HepG2 (cell line): ENCODE data around the gene MED12L. TPM values are rescaled to one million over a fixed set of nuclear protein-coding genes. Genes with fewer than 3 reads are reported as not detected.
A peak's percentile ranks its signal among the peaks of the same experiment; 100 is the strongest.

Experiments
- POLR2AphosphoS2 ChIP-seq: IDR thresholded peaks from 2 replicates; pipeline ENCODE4 v1.6.1; 2011; ENCODE audit warnings: low read depth, low read length, improper control_type of control experiment
- RXRB ChIP-seq: IDR thresholded peaks from 2 replicates; pipeline ENCODE4 v1.6.1; 2016; ENCODE audit warnings: borderline replicate concordance, missing genetic modification reagents, missing compliant biosample characterization
- ZFX ChIP-seq: sonication (generic); formaldehyde crosslinking; IDR thresholded peaks from 2 replicates; pipeline ENCODE4 v1.4.0; 2020; ENCODE audit warnings: mild to moderate bottlenecking, low read depth, missing genetic modification reagents, moderate library complexity
- ZMYM4 ChIP-seq: sonication (generic); formaldehyde crosslinking; IDR thresholded peaks from 2 replicates; pipeline ENCODE4 v1.8.1; 2023; ENCODE audit warnings: mild to moderate bottlenecking, missing genetic modification reagents
- ZNF713 ChIP-seq: sonication (generic); formaldehyde crosslinking; IDR thresholded peaks from 2 replicates; pipeline ENCODE4 v1.4.0; 2020; ENCODE audit warnings: mild to moderate bottlenecking, missing genetic modification reagents
- polyA plus RNA-seq, 8 experiments: library from polyadenylated mRNA; depleted of rRNA in 3 of 8; stranded (reverse) in 7 of 8; unstranded in 1 of 8; fragments of >200 nt; fragmentation: Illumina TruSeq in 4 of 8; extraction: Trizol in 4 of 8; gene quantifications; 2 replicates each; pipeline versions ENCODE4 v1.2.1 to v1.2.3, GENCODE V29; 2011 to 2016; ENCODE audit warnings: low read depth in 4 of 8, missing spikeins in 1 of 8, mixed read lengths in 1 of 8; ENCODE audit not compliant: insufficient read depth in 1 of 8
- total RNA-seq, 5 experiments: library from RNA; depleted of rRNA; stranded (reverse); fragments of >200 nt; fragmentation: Illumina TruSeq; extraction: Trizol; gene quantifications; 2 replicates each; pipeline ENCODE4 v1.2.3, GENCODE V29; 2016; ENCODE audit warnings: low read depth in 1 of 5
- TF ChIP-seq, protein P1 (sequence below): sonication (generic); formaldehyde crosslinking; IDR thresholded peaks from 2 replicates; pipeline ENCODE4 v1.4.0; 2020; ENCODE audit warnings: missing genetic modification reagents, borderline replicate concordance
- TF ChIP-seq, protein P2 (sequence below): sonication (generic); formaldehyde crosslinking; IDR thresholded peaks from 2 replicates; pipeline ENCODE4 v1.4.0; 2020; ENCODE audit warnings: missing genetic modification reagents
- TF ChIP-seq, protein P3 (sequence below): sonication (generic); formaldehyde crosslinking; IDR thresholded peaks from 2 replicates; pipeline ENCODE4 v1.8.0; 2022; ENCODE audit warnings: low read depth, missing genetic modification reagents
- TF ChIP-seq, protein P4 (sequence below), 2 experiments: IDR thresholded peaks; 2 replicates each; pipeline ENCODE4 v1.6.1; 2011 to 2012; ENCODE audit warnings: low read length in 2 of 2, borderline replicate concordance in 1 of 2, low read depth in 1 of 2, mild to moderate bottlenecking in 1 of 2, moderate library complexity in 1 of 2
- TF ChIP-seq, protein P5 (sequence below): sonication (generic); formaldehyde crosslinking; IDR thresholded peaks from 2 replicates; pipeline ENCODE4 v1.5.0; 2020; ENCODE audit warnings: missing genetic modification reagents
- TF ChIP-seq, protein P6 (sequence below): sonication (generic); formaldehyde crosslinking; IDR thresholded peaks from 2 replicates; pipeline ENCODE4 v1.9.0; 2021; ENCODE audit warnings: missing genetic modification reagents, mild to moderate bottlenecking, borderline replicate concordance

The MED12L gene
- total and polyA plus RNA-seq, 2 of the 13 experiments (the other 11 are each of a cell fraction or from before 2014, with no cell fraction given) = 0.07 to 0.64 TPM

DNA sequence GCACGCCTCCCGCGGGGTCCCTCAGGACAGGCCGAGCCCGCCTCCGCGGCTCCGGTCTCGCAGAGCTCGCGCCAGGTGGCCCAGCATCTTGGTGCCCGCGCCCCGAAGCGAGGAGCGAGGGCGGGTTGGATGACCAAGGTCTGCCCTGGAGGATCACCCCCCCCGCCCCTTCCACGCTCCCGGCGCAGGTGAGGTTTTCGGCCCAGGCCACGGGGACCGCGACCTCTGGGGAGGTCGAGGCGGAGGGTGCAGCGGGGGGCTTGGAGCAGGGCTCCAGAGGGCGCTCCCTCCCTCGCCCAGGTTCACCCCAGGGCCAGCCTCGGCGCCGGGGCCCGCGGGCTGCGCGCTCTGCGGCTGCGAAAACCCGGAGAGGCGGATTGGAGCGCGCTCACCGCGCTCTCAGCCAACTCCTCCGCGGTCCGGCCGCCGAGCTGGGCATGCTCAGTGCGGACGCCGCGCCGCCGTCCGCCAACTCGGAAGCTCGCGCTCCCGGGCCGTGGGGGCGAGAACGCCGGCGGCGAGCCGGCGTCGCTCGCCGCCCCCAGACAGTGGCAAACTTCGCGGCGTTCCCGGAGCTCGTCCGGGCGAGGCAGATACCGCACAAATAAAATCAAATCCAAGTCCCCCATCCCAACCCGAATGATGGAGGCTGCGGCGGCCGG is at the start of gene MED12L (continued):
- TF ChIP-seq, protein P1, sequence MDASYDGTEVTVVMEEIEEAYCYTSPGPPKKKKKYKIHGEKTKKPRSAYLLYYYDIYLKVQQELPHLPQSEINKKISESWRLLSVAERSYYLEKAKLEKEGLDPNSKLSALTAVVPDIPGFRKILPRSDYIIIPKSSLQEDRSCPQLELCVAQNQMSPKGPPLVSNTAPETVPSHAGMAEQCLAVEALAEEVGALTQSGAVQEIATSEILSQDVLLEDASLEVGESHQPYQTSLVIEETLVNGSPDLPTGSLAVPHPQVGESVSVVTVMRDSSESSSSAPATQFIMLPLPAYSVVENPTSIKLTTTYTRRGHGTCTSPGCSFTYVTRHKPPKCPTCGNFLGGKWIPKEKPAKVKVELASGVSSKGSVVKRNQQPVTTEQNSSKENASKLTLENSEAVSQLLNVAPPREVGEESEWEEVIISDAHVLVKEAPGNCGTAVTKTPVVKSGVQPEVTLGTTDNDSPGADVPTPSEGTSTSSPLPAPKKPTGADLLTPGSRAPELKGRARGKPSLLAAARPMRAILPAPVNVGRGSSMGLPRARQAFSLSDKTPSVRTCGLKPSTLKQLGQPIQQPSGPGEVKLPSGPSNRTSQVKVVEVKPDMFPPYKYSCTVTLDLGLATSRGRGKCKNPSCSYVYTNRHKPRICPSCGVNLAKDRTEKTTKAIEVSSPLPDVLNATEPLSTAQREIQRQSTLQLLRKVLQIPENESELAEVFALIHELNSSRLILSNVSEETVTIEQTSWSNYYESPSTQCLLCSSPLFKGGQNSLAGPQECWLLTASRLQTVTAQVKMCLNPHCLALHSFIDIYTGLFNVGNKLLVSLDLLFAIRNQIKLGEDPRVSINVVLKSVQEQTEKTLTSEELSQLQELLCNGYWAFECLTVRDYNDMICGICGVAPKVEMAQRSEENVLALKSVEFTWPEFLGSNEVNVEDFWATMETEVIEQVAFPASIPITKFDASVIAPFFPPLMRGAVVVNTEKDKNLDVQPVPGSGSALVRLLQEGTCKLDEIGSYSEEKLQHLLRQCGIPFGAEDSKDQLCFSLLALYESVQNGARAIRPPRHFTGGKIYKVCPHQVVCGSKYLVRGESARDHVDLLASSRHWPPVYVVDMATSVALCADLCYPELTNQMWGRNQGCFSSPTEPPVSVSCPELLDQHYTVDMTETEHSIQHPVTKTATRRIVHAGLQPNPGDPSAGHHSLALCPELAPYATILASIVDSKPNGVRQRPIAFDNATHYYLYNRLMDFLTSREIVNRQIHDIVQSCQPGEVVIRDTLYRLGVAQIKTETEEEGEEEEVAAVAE (CRISPR knock-in tag) = no peak
- TF ChIP-seq RXRB (CRISPR knock-in tag) = peak; percentile 24; the same call in 1 of the 2 replicates
- TF ChIP-seq, protein P2, sequence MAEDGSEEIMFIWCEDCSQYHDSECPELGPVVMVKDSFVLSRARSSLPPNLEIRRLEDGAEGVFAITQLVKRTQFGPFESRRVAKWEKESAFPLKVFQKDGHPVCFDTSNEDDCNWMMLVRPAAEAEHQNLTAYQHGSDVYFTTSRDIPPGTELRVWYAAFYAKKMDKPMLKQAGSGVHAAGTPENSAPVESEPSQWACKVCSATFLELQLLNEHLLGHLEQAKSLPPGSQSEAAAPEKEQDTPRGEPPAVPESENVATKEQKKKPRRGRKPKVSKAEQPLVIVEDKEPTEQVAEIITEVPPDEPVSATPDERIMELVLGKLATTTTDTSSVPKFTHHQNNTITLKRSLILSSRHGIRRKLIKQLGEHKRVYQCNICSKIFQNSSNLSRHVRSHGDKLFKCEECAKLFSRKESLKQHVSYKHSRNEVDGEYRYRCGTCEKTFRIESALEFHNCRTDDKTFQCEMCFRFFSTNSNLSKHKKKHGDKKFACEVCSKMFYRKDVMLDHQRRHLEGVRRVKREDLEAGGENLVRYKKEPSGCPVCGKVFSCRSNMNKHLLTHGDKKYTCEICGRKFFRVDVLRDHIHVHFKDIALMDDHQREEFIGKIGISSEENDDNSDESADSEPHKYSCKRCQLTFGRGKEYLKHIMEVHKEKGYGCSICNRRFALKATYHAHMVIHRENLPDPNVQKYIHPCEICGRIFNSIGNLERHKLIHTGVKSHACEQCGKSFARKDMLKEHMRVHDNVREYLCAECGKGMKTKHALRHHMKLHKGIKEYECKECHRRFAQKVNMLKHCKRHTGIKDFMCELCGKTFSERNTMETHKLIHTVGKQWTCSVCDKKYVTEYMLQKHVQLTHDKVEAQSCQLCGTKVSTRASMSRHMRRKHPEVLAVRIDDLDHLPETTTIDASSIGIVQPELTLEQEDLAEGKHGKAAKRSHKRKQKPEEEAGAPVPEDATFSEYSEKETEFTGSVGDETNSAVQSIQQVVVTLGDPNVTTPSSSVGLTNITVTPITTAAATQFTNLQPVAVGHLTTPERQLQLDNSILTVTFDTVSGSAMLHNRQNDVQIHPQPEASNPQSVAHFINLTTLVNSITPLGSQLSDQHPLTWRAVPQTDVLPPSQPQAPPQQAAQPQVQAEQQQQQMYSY (CRISPR knock-in tag) = peak; percentile 100
- TF ChIP-seq, protein P3, sequence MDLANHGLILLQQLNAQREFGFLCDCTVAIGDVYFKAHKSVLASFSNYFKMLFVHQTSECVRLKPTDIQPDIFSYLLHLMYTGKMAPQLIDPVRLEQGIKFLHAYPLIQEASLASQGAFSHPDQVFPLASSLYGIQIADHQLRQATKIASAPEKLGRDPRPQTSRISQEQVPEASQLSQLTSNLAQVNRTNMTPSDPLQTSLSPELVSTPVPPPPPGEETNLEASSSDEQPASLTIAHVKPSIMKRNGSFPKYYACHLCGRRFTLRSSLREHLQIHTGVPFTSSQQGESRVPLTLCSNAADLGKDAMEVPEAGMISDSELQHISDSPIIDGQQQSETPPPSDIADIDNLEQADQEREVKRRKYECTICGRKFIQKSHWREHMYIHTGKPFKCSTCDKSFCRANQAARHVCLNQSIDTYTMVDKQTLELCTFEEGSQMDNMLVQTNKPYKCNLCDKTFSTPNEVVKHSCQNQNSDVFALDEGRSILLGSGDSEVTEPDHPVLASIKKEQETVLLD (CRISPR knock-in tag) = no peak
- TF ChIP-seq, protein P4, sequence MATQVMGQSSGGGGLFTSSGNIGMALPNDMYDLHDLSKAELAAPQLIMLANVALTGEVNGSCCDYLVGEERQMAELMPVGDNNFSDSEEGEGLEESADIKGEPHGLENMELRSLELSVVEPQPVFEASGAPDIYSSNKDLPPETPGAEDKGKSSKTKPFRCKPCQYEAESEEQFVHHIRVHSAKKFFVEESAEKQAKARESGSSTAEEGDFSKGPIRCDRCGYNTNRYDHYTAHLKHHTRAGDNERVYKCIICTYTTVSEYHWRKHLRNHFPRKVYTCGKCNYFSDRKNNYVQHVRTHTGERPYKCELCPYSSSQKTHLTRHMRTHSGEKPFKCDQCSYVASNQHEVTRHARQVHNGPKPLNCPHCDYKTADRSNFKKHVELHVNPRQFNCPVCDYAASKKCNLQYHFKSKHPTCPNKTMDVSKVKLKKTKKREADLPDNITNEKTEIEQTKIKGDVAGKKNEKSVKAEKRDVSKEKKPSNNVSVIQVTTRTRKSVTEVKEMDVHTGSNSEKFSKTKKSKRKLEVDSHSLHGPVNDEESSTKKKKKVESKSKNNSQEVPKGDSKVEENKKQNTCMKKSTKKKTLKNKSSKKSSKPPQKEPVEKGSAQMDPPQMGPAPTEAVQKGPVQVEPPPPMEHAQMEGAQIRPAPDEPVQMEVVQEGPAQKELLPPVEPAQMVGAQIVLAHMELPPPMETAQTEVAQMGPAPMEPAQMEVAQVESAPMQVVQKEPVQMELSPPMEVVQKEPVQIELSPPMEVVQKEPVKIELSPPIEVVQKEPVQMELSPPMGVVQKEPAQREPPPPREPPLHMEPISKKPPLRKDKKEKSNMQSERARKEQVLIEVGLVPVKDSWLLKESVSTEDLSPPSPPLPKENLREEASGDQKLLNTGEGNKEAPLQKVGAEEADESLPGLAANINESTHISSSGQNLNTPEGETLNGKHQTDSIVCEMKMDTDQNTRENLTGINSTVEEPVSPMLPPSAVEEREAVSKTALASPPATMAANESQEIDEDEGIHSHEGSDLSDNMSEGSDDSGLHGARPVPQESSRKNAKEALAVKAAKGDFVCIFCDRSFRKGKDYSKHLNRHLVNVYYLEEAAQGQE (IDR thresholded peaks at IDR 0.05; ENCODE audit: borderline replicate concordance in 1 of 2, low read depth in 1 of 2, low read length in 2 of 2) = no peak
- TF ChIP-seq POLR2AphosphoS2 = no peak
- TF ChIP-seq, protein P5, sequence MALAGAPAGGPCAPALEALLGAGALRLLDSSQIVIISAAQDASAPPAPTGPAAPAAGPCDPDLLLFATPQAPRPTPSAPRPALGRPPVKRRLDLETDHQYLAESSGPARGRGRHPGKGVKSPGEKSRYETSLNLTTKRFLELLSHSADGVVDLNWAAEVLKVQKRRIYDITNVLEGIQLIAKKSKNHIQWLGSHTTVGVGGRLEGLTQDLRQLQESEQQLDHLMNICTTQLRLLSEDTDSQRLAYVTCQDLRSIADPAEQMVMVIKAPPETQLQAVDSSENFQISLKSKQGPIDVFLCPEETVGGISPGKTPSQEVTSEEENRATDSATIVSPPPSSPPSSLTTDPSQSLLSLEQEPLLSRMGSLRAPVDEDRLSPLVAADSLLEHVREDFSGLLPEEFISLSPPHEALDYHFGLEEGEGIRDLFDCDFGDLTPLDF (CRISPR knock-in tag) = peak; percentile 77
- peak; percentile 41; the same call in 1 of the 2 replicates for TF ChIP-seq ZFX (CRISPR knock-in tag)
- TF ChIP-seq ZMYM4 (CRISPR knock-in tag) = peak; percentile 84
- no peak for TF ChIP-seq ZNF713 (CRISPR knock-in tag)
- TF ChIP-seq, protein P6, sequence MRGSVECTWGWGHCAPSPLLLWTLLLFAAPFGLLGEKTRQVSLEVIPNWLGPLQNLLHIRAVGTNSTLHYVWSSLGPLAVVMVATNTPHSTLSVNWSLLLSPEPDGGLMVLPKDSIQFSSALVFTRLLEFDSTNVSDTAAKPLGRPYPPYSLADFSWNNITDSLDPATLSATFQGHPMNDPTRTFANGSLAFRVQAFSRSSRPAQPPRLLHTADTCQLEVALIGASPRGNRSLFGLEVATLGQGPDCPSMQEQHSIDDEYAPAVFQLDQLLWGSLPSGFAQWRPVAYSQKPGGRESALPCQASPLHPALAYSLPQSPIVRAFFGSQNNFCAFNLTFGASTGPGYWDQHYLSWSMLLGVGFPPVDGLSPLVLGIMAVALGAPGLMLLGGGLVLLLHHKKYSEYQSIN (CRISPR knock-in tag) = no peak
